Measurements from ENCODE around the gene SPIRE2. TPM values are rescaled to one million over a fixed set of nuclear protein-coding genes. Genes with fewer than 3 reads are reported as not detected.

SPIRE2 gene
- total and polyA plus RNA-seq, 2 of the 4 experiments (the other 2 are of a cell fraction): 0.72 to 1.9 TPM

- Histone ChIP-seq H3K4me3 (ENCODE audit: insufficient read depth, low read depth, low read length) (no peak overlapping the region), H2BK20ac (ENCODE audit: low read depth, low read length) (no peak overlapping the region), H3K18ac (ENCODE audit: low read depth, low read length) (no peak overlapping the region), H2AK9ac (replicated peaks; ENCODE audit: low read depth, low read length, poor library complexity) (no peak overlapping the region), H2BK15ac (ENCODE audit: low read depth, low read length) (no peak overlapping the region), H3K9ac (ENCODE audit: low read depth, low read length) (no peak overlapping the region), H2AK5ac (ENCODE audit: low read depth, low read length) (no peak overlapping the region), H4K91ac (ENCODE audit: insufficient read depth, low read depth, low read length) (no peak overlapping the region), H3K27me3 (ENCODE audit: control insufficient read depth, insufficient read depth, low read length) (no peaks in the 10 kb centered on the region), H3K4ac (ENCODE audit: low read depth, low read length) (no peak overlapping the region), H2AFZ (replicated peaks; ENCODE audit: low read length, poor library complexity) (no peak overlapping the region), H3K79me1 (ENCODE audit: low read depth in 1 of 2, low read length in 2 of 2) (0 out of 4 replicates have a peak, but pooled peaks cover 0 to 3% of the 10 kb centered on the region in 2 experiments), H2BK5ac (ENCODE audit: low read depth, low read length, poor library complexity, severe bottlenecking) (no peak overlapping the region), H3K9me3 (ENCODE audit: control insufficient read depth, insufficient read depth, low read length) (no peaks in the 10 kb centered on the region), H2BK120ac (ENCODE audit: low read depth, low read length) (no peak overlapping the region), H4K5ac (ENCODE audit: low read depth, low read length) (no peak overlapping the region), H3K9me1 (ENCODE audit: insufficient read depth, low read length) (peaks cover 6% of the 10 kb centered on the region; the same call in 1 of the 2 replicates), H3K14ac (replicated peaks; ENCODE audit: low read depth, low read length) (no peak overlapping the region), H3K4me1 (ENCODE audit: control insufficient read depth, insufficient read depth, low read length) (peaks cover 6% of the 10 kb centered on the region; the same call in 1 of the 2 replicates), H3K56ac (ENCODE audit: extremely low read depth, insufficient read depth, low read length) (no peak overlapping the region), H3K4me2 (ENCODE audit: low read depth, low read length) (no peak overlapping the region), H3K27ac (ENCODE audit: insufficient read depth, low read length) (no peak overlapping the region), H4K8ac (ENCODE audit: low read depth in 2 of 2, low read length in 2 of 2) (no peak overlapping the region), H4K20me1 (ENCODE audit: insufficient read depth, low read length) (no peaks in the 10 kb centered on the region), H3K23ac (ENCODE audit: low read depth, low read length) (no peak overlapping the region), H3K36me3 (ENCODE audit: control insufficient read depth, insufficient read depth, low read length) (no peaks in the 10 kb centered on the region)
- intact Hi-C loops (cut with micrococcal nuclease) (no loop called here), in situ Hi-C loops (cut with MboI; ENCODE audit: low sequenced_read_pairs) (no loop called here), dilution Hi-C loops (cut with HindIII; ENCODE audit: low sequenced_read_pairs, unreplicated experiment) (no loop called here)
- WGBS, 2 experiments (ENCODE audit: extremely low coverage in 2 of 2, insufficient read length in 1 of 2): 72% methylated on average over 3 of the region's 13 CpGs; no CpG with 5 or more reads in 1 of the 2 experiments
- CTCF ChIA-PET: no interaction called here
- no peak for DNase-seq
- ATAC-seq (ENCODE audit: low read depth): no peak
- BruUV-seq (replicated peaks): no TSS peak
- TF ChIP-seq POLR2A (IDR thresholded peaks at IDR 0.05; ENCODE audit: low read depth, low read length): no peak
- no peak for TF ChIP-seq USF2 (IDR thresholded peaks at IDR 0.05; ENCODE audit: low read depth, low read length)
- no peak for TF ChIP-seq ELK1 (IDR thresholded peaks at IDR 0.05; ENCODE audit: borderline replicate concordance, low read depth, low read length)
- TF ChIP-seq RCOR1 (IDR thresholded peaks at IDR 0.05; ENCODE audit: insufficient replicate concordance, low read length): no peak
- TF ChIP-seq CEBPB (IDR thresholded peaks at IDR 0.05; ENCODE audit: low read depth, low read length): no peak
- no peak for TF ChIP-seq NFE2L2 (IDR thresholded peaks at IDR 0.05; ENCODE audit: low read depth, low read length)
- TF ChIP-seq BHLHE40 (IDR thresholded peaks at IDR 0.05; ENCODE audit: low read depth, low read length): no peak
- no peak for TF ChIP-seq MAFK (IDR thresholded peaks at IDR 0.05; ENCODE audit: low read depth, low read length)
- POLR2A ChIA-PET (ENCODE audit: unreplicated experiment): no interaction called here
Measured at GRCh38 chr16:89844739-89845339, 16.6 kb downstream of the SPIRE2 start.

All from IMR-90 (cell line).